Hepatocyte (in vitro differentiated cells): ENCODE data around the gene TOP3A. TPM values are rescaled to one million over a fixed set of nuclear protein-coding genes. Genes with fewer than 3 reads are reported as not detected.

Experiments
- DNase-seq: peaks from one replicate; pipeline ENCODE4 v3.0.0-alpha.2; 2016; ENCODE audit warnings: low spot score
- H2AFZ ChIP-seq: fragments of 200-600 bp; sonication (generic); 2 replicates; pipeline ENCODE4 v1.6.0; 2016; ENCODE audit warnings: antibody characterized with exemption, mild to moderate bottlenecking
- H3K27ac ChIP-seq: fragments of 200-600 bp; sonication (generic); 2 replicates; pipeline ENCODE4 v1.5.1; 2016; ENCODE audit warnings: mild to moderate bottlenecking
- H3K27me3 ChIP-seq: fragments of 200-600 bp; sonication (generic); 2 replicates; pipeline ENCODE4 v1.6.1; 2016
- H3K36me3 ChIP-seq: fragments of 200-600 bp; sonication (generic); replicated peaks from 2 replicates; pipeline ENCODE4 v1.5.1; 2016; ENCODE audit warnings: low read depth; ENCODE audit not compliant: insufficient read depth
- H3K4me1 ChIP-seq: fragments of 200-600 bp; sonication (generic); 2 replicates; pipeline ENCODE4 v1.5.1; 2016; ENCODE audit warnings: mild to moderate bottlenecking, moderate library complexity; ENCODE audit not compliant: insufficient read depth
- H3K4me2 ChIP-seq: fragments of 200-600 bp; sonication (generic); 2 replicates; pipeline ENCODE4 v1.6.0; 2016
- H3K4me3 ChIP-seq: fragments of 200-600 bp; sonication (generic); 2 replicates; pipeline ENCODE4 v1.5.1; 2016; ENCODE audit warnings: mild to moderate bottlenecking
- H3K79me2 ChIP-seq: fragments of 200-600 bp; sonication (generic); 2 replicates; pipeline ENCODE4 v1.6.0; 2017; ENCODE audit warnings: mild to moderate bottlenecking
- H3K9me2 ChIP-seq: fragments of 200-600 bp; sonication (generic); replicated peaks from 2 replicates; pipeline ENCODE4 v1.6.0; 2017; ENCODE audit warnings: mild to moderate bottlenecking; ENCODE audit not compliant: insufficient read depth
- H3K9me3 ChIP-seq: fragments of 200-600 bp; sonication (generic); 2 replicates; pipeline ENCODE4 v1.5.1; 2016; ENCODE audit warnings: low read depth, mild to moderate bottlenecking
- H4K20me1 ChIP-seq: fragments of 200-600 bp; sonication (generic); 2 replicates; pipeline ENCODE4 v1.6.0; 2016; ENCODE audit warnings: mild to moderate bottlenecking; ENCODE audit not compliant: insufficient read depth, poor library complexity, severe bottlenecking
- CTCF ChIP-seq: fragments of 200-600 bp; sonication (generic); IDR thresholded peaks from 2 replicates; pipeline ENCODE4 v1.5.1; 2016; ENCODE audit warnings: antibody characterized with exemption, mild to moderate bottlenecking; ENCODE audit not compliant: poor library complexity
- EZH2 ChIP-seq: fragments of 200-600 bp; sonication (generic); IDR thresholded peaks from 2 replicates; pipeline ENCODE4 v1.6.1; 2016; ENCODE audit warnings: antibody characterized with exemption, mild to moderate bottlenecking, borderline replicate concordance
- EZH2phosphoT487 ChIP-seq: fragments of 200-600 bp; sonication (generic); IDR thresholded peaks from one replicate; pipeline ENCODE4 v1.6.1; 2018; ENCODE audit warnings: antibody characterized with exemption, mild to moderate bottlenecking, low read depth, moderate library complexity; ENCODE audit not compliant: unreplicated experiment, severe bottlenecking
- WGBS: methylation state at CpG from one replicate; pipeline ENCODE4 v1.1.6; 2016; ENCODE audit warnings: low lambda C conversion rate; ENCODE audit errors: missing lambda C conversion rate; 5-methylcytosine and 5-hydroxymethylcytosine counted together
- polyA plus RNA-seq: library from polyadenylated mRNA; unstranded; fragments of >200 nt; fragmentation: Nextera tagmentation; extraction: Ambion mirVana; gene quantifications from 2 replicates; pipeline ENCODE4 v1.2.1, GENCODE V29; 2016
- total RNA-seq: library from RNA; depleted of rRNA; stranded (reverse); fragments of >200 nt; gene quantifications from 2 replicates; pipeline ENCODE4 v1.2.3, GENCODE V29; 2014

TOP3A gene
- total and polyA plus RNA-seq, 2 experiments from 2014 or later = 15.5 to 24.3 TPM

GRCh38 chr17:18250259-18250658 lies 64.5 kb downstream of the TOP3A start:
- H3K9me2 ChIP-seq = no peaks in the 10 kb centered on the region
- H3K27ac ChIP-seq = no peak overlapping the region
- peaks cover 2% of the 10 kb centered on the region for H3K79me2 ChIP-seq
- H2AFZ ChIP-seq = no peak overlapping the region
- no peak overlapping the region for H3K4me3 ChIP-seq
- no peaks in the 10 kb centered on the region for H3K27me3 ChIP-seq
- no peaks in the 10 kb centered on the region for H3K4me1 ChIP-seq
- no peaks in the 10 kb centered on the region for H3K36me3 ChIP-seq
- no peak for TF ChIP-seq EZH2phosphoT487
- TF ChIP-seq EZH2 = no peak
- no peak overlapping the region for H3K4me2 ChIP-seq
- H4K20me1 ChIP-seq = no peaks in the 10 kb centered on the region
- DNase-seq = no peak
- WGBS = 94% methylated on average over 9 of the region's 9 CpGs
- H3K9me3 ChIP-seq = no peaks in the 10 kb centered on the region

GRCh38 chr17:18248811-18249210 lies 66.0 kb downstream of the TOP3A start:
- Histone ChIP-seq H3K4me1 (no peaks in the 10 kb centered on the region), H3K4me3 (no peak overlapping the region), H4K20me1 (no peaks in the 10 kb centered on the region), H3K9me2 (no peaks in the 10 kb centered on the region), H3K27me3 (no peaks in the 10 kb centered on the region), H2AFZ (no peak overlapping the region), H3K36me3 (no peaks in the 10 kb centered on the region), H3K79me2 (no peaks in the 10 kb centered on the region), H3K27ac (no peak overlapping the region), H3K4me2 (no peak overlapping the region), H3K9me3 (no peaks in the 10 kb centered on the region)
- no peak for TF ChIP-seq CTCF
- no peak for TF ChIP-seq EZH2phosphoT487
- no peak for TF ChIP-seq EZH2
- no peak for DNase-seq
- 97% methylated on average over 7 of the region's 7 CpGs for WGBS

GRCh38 chr17:18248300-18248731 lies 66.5 kb downstream of the TOP3A start:
- Histone ChIP-seq H2AFZ (no peak overlapping the region), H4K20me1 (no peaks in the 10 kb centered on the region), H3K36me3 (no peaks in the 10 kb centered on the region), H3K9me3 (no peaks in the 10 kb centered on the region), H3K9me2 (no peaks in the 10 kb centered on the region), H3K79me2 (no peaks in the 10 kb centered on the region), H3K4me2 (no peak overlapping the region), H3K27me3 (no peaks in the 10 kb centered on the region), H3K27ac (no peak overlapping the region), H3K4me3 (no peak overlapping the region), H3K4me1 (no peaks in the 10 kb centered on the region)
- 44% methylated on average over 9 of the region's 9 CpGs for WGBS
- TF ChIP-seq CTCF (peak; percentile 74), EZH2 (no peak), EZH2phosphoT487 (no peak)
- DNase-seq = peak; percentile 80

DNA sequence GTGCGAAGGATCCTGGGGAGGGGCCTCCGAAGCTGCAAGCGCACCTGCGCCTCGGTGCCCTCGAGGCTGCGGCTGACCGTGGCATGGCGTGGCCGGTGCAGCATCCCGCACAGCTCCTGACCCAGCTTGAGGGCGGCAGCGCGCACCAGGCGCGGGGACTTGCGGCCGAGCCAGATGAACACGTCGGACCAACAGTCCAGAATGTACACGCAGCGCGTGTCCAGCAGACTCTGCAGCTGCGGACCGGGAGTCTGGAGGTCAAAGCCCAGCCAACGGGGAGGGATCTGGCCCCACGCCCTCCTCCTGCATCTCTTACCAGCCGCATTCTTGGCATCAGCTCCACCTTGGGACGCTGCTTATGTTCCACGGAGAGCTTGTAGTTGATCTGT lies 67.2 kb downstream of the TOP3A start:
- no peaks in the 10 kb centered on the region for H3K27me3 ChIP-seq
- no peak for TF ChIP-seq EZH2
- TF ChIP-seq EZH2phosphoT487 = no peak
- TF ChIP-seq CTCF = no peak
- H4K20me1 ChIP-seq = no peaks in the 10 kb centered on the region
- DNase-seq = no peak
- H3K4me3 ChIP-seq = no peak overlapping the region
- H3K27ac ChIP-seq = no peak overlapping the region
- H3K36me3 ChIP-seq = no peaks in the 10 kb centered on the region
- H3K9me2 ChIP-seq = no peaks in the 10 kb centered on the region
- no peaks in the 10 kb centered on the region for H3K9me3 ChIP-seq
- no peaks in the 10 kb centered on the region for H3K79me2 ChIP-seq
- H3K4me2 ChIP-seq = no peak overlapping the region
- H2AFZ ChIP-seq = no peak overlapping the region
- H3K4me1 ChIP-seq = no peaks in the 10 kb centered on the region
- WGBS = 96% methylated on average over 28 of the region's 30 CpGs
